Activated naive CD4-positive, alpha-beta T cell treated with anti-CD3 and anti-CD28 coated beads, Interleukin-2, amount 50 U/mL, for 16 hours (primary cell): Measurements from ENCODE around the gene PLCB4.

ENCODE experiments used
- DNase-seq: peaks from one replicate; pipeline ENCODE4 v3.0.0-alpha.2; 2020

Gene PLCB4

DNA sequence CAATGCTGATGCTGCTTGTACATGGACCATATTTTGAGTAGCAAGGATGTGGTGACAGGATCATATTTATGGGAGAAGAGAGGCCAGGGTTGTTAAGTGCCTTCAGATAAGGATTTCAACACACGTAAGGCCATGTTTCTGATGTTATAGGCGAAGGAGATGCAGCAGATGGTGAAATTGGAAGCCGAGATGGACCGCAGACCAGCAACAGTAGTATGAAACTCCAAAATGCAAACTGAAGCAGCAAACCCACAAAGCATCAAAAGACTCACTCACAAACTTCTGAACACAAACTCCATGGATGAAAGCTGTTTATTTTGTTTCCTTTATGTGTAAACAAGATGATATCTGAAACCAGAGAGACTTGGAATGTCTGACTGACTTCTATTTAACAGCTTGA, 409.9 kb downstream of the PLCB4 start:
- DNase-seq: no peak

DNA sequence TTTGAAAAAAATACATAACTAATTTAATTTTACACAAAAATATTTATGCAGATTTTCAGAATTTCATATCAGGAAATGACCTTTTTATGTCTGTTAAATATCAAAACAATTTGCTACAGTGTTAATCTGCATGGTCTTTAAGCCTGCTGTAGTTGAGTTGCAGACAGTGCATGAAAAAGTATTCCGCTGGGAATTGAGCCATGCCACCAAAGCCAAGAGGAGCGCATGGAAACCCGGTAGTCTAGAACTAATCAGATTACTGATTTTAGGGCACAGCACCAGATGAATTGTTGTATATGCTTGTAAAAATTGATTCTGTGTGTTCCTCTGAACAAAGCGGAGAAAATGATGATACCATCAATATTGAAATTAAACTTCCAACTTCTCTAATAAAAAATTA, 411.2 kb downstream of the PLCB4 start:
- no peak for DNase-seq

DNA sequence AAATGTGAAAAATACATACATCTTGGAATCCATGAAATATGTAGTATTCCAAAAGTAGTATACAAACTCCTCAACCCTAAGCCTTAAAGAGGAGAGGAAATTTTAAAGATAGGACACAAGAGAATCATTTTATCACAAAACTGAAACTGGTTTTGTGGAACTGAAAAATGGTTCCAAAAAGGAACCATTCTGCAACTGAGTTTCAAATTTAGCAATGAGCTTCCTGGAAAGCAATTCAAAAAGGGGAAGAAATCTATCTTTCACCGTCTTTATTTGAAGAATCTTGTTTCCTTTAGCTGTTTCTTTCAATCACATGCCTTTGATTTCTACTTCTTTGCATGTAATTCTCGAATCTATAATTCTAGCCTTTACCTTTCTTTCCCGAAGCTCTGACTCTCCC, 413.3 kb downstream of the PLCB4 start:
- no peak for DNase-seq

DNA sequence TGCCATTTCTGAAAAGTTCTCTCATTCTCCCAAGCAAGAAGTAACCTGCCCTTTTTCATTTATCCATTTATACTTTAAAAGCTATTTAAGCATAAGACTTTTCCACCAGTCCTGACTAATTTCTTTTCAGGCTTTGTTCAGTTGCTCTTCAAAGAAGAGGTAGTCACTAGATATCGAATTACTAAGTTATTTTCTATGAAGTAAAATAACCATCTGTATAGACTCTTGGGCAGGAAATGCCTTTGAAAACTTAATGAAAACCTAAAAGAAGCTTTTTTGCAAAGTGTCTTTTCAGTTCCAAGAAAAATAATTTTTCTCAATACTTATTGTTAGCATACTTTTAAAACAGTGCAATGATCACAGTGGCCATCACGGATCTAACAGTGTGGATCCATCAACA, 414.2 kb downstream of the PLCB4 start:
- DNase-seq: no peak

DNA sequence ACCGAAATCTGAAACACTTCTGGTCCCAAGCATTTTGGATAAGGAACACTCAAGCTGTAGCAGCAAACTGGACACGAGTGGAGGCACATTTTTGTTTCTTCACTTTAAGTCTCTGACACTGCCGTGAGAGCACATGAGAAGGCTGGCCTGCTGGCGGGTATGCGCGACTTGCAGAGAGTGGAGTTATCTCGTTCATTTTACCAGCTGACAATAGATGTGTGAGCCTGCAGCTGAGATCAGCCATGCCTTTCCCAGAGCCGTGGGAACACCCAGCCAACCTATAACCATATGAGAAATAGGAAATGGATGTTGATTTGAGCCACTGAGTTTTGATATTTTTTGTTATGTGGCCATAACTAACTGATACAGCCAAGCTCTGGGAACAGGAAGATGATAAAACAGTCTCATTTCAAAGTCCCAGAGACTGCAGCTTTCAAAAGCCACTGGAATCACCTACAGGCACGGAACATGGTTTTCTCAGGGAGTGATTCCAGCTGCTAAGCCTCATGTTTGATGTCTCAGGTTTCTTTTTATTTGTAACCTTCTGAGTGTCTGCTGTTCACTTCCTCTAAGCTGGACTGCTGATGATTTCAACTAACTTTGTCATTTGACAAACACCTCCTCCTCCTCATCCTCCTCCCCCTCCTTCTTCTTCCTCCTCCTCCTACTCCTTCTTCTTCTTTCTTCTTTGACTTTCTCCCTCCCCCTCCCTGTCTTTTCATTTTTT, 416.9 kb downstream of the PLCB4 start:
- DNase-seq: no peak

DNA sequence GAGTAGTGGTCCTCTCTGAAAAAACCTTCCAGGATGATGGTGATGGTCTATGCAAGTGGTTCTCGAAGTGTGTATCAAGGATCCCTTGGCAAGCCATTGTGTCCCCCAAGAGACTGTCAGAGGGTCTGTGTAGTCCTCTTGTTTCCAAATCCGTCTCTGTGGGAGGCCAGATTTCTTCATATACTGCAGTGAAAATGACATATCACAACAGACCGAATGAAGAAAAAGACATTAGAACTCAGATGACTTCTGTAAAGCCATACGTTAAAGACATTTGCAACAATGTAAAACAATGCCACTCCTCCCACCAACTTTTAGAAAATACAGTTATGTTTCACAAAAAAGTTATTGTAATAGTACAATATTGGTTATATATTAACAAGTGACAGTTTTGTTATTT, 418.3 kb downstream of the PLCB4 start:
- DNase-seq: no peak

DNA sequence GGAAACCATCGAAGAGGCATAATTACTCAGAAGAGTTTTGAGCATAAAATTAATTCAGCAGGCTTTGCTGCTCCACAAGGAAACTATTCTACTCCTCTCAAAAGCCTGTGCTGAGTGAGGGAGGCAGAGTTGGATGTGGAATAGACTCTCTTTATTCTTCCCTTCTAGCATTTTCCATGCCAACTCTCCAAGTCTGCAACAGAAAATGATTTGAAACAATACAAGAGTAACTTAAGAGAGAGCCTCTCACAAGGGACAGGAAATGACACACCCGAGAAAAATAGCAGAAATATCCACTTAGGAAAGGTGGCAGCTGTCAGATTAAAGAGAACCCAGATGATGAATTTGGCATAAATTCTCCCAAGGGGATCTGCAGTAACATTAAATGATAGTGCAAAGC, 419.2 kb downstream of the PLCB4 start:
- no peak for DNase-seq

DNA sequence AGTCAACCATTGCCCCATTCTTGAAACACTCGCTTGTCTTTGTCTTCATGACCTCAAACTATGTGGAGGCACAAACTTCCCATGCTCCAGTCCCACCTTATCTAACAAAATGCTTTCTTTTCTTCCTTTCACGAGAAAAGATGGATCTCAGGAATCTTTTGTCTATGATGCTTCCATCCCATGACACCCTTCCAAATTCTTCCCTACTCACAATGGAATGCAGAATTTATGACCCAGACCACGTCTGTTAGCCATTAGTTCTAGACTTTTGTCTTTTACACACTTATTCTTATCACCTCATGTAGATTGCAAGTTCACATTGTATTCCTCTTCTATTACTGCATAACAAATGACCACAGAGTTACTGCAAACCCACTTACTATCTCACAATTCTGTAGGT, 421.3 kb downstream of the PLCB4 start:
- DNase-seq: no peak

DNA sequence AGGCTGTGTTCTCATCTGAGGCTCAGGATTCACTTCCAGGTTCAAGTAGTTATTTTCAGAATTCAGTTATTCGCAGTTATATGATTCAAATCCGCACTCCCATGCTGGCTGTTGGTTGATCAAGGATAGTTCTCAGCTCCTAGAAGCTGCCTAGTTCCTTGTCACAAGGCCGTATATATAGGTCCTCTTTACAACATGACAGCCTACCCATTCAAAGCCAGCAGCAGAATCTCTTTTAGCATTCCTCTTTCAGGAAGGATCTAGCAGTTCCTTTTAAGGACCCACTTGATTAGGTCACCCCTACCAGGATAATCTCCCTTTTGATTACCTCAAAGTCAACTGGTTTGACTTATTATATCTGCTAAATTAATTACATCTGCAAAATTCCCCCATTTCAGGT, 421.7 kb downstream of the PLCB4 start:
- no peak for DNase-seq

DNA sequence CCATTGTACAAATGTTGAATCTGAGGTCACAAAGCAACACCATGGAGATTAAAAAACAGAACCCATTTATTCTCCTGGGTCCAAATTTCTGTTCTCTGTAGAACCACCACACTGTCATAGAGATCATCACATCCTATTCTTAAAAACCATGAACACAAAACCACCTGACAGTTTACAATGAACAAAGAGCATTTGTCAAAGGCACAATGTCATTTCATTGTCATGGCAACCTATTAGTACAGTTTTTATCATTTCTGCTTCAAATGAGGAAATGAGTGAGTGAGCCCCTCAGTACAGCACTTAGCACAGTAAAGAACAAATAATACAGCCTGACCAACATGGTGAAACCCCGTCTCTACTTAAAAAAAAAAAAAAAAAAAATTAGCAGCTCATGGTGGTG, 422.4 kb downstream of the PLCB4 start:
- no peak for DNase-seq

DNA sequence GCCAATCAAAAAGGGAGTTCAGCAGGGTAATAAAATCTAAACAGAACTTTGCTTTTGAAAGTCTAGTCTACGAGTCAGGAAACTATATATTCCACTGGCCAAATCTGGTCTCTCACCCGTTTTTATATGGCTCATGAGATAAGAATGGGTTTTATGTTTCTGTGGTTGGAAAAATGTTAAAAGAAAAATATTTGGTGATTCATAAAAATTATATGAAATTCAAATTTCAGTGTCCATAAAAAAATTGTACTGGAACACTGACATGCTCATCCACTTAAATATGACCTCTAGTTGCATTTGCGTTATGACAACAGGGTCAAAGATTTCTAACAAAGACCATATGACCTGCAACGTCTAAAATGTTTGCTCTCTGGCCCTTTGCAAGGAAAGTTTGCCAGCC, 423.2 kb downstream of the PLCB4 start:
- no peak for DNase-seq

DNA sequence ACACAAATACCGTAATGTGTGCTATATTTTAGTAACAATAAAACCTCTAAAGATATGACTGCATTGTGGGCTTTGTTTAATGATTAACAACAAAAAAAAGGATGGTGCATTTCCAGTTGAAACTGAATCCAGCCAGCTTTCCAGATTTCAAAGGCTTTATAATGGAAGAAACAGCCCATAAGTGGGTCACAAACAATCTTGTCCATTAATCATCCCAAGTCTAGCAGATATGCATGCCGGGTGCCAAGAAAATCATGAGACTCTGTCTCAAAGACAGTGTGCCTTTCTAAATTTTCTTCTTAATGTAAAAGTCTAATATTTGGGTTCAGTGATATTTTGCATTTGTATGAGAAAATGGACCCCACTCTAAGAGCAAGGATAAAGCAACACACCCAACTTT, 424.9 kb downstream of the PLCB4 start:
- no peak for DNase-seq

DNA sequence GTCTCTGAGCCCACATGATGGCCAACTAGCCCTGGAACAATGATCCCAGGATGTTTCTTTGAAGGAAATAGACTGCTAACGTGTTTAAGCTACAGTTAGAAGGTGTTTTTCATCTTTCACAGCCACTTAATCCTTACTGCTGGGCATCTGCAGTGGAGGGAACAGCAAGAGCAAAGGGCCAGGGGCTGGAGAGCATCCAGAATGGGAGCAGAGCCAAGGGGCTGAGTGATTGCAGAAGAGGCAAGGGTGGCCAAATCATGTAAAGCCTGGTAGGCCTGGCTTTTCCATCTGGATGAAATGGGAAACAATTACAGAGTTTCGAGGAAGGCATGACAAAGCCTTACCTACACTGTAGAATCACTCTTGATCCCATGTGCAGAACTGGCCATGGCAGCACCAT, 426.8 kb downstream of the PLCB4 start:
- DNase-seq: no peak

DNA sequence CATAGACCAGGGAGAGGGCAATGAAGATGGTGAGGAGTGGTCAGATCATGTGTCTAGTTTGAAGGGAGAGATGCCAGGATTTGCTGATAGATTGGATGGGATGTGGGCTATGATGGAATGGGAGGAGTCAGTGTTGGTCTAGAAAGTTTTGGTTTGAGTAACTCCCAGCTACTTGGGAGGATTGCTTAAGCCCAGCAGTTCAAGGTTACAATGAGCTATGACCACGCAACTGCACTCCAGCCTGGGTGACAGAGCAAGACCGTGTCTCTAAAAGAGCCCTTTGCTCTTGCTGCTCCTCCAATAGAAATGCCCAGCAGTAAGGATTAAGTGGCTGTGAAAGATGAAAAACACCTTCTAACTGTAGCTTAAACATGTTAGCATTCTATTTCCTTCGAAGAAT, 427.3 kb downstream of the PLCB4 start:
- DNase-seq: no peak

DNA sequence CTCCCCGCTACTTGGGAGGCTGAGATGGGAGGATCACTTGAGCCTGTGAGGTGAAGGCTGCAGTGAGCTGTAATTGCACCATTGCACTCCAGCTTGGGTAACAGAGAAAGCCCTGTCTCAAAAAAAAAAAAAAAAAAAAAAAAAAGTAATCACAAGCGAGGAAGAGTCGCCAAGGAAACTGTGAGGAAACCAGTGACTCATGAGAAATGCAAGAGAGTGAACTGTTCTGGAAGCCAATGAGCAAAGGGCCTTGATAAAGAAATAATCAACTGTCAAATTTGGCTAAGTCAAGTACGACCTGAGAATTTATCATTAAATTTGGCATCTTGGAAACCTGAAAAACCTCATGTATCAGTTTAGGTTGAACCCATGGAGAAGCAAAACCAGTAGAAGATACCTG, 429.4 kb downstream of the PLCB4 start:
- DNase-seq: no peak

DNA sequence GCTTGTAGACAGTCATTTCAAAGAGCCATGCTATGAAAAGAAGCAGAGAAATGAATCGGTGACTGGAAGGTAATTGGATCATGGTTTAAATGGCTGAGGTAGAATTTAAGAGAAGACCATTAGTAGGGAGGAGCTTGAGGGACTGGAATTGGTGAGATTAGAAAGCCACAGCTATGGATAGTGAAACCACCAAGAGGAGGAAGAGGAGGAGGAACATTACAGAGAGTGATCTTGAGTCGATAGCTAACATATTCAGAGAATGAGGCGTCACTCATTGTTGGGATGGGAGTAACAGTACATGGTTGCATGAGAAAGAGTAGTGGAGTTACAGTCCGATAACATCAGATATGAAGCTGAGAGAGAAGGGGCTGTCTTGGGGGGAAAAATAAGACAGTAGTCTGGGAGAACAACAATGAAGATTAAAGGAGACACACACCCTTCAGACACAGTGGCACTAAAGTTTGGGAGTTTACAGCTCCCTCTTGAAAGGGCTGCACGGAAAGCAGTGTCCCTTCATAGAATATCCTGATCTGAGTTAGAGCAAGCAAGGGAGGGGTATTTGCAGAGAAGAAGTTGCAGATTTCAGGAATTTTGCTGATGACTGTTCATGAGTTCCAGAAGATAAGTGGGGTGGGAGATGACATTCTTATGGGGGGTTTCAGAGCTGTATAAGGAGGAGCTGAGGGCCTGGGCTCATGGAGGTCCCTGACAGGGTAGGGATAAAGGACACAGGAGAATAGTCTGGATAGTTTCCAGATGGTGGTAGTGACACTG, 430.4 kb downstream of the PLCB4 start:
- no peak for DNase-seq

DNA sequence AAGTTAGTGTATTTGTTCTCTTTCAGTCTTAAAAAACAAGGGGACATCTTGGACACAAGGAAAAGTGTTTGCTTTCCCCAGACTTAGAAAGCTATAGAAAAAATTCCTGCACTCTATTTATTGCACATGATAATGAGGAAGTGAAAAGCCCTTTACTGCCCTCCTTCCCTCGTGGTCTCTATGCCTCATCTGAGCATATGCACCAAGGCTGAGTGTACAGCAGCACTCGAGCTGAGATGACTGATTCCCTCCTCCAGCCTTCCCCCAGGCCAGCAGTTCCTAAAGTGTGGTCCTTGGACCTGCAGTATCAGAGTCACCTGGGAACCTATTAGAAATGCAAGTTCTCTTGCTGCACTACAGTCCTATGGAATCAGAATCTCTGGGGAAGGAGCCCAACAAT, 431.2 kb downstream of the PLCB4 start:
- DNase-seq: no peak

DNA sequence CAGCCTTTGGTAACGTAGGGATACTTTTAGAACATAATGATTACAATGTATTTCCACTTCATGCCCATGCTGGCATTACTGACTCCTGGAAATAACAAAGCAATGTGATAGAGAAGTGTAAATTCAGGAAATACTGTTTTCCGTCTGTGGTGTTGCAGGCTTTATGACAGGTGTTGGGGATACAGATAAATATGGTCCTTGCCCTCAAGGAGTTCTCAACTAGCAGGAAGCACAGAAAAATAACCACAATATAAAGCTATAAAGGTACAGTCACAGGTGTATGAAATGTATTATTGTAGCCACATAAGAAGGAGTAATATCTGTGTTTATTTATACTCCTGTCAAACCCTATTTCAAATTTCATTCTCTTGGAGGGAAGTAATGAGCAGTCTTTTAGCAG, 432.6 kb downstream of the PLCB4 start:
- no peak for DNase-seq

DNA sequence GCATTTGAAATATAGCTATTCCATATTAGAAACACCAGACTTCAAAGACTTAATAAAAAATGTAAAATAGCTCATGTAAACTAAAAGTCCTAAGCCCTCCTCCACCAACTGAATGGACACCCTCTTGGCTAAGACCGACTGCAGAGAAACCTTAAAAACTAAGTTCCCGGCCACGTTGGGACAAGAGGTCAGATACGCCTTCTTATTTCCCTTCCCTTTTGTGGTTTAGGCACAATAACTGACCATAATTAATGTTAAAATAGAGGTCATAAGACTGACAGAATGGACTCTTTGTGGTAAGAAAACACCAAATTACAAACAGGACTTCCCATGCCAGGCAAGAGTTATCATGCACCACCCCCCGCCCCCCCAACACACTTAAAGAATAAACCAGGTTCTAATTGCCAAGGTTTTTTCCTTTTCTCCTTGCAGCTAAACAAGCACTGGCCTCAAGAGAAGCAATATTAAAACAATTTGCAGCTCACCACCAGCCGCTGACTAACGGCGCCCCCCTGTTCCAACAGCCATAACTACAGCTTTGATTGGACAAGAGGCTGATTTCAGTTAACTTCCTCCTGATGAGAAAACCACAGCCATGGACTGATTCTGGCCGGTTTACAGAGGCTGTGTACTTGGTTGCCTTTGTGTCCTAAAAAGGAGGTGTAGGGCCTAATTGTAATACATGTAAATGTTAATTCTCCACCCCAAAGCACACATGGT, 434.8 kb downstream of the PLCB4 start:
- DNase-seq: no peak

DNA sequence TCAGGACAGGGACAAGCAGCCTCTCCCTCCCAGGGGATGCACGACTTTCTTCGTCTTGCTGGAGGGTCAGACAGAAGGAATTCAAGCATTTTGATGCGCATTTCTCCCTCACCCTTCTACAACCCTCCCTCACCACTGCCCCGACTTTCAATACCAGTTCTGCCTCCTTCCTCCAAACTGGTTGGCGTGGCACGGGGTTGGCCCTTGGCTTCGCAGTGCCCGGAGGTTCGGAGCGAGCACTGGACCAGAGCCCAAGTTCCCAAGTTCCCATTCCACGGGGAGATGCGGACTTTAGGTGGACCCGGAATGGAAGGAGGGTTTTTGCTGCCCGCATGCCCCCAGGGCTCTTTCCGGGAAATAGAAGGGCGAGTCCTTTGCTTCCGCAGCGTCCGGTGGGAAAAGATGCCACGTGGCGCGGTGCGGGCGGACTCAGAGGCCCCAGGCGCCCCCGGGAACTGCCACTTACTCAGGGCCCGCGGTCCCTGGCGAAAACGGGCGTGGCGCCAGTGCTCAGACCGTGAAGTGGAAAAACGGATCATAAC, 437.5 kb downstream of the PLCB4 start:
- no peak for DNase-seq

DNA sequence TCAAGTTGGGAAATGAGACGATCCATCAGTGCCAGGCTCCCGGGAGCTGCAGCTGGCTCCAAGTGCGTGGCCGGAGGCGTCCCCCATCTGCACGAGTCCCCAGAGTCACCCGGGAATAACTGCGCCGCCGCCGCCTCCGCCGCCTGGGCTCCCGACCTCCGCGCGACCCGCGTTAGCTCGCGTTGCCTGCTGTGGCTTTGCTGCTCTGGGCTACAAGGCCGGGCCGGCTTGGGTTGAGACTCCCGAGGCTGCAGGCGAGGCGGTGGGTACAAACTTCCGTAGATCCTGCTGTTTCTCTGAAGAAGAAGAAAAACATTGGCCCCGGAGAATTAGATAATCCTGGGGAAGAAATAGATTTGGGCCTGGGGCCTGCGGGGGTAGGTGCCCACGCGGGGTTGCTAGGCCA, 438.1 kb downstream of the PLCB4 start:
- DNase-seq: no peak

DNA sequence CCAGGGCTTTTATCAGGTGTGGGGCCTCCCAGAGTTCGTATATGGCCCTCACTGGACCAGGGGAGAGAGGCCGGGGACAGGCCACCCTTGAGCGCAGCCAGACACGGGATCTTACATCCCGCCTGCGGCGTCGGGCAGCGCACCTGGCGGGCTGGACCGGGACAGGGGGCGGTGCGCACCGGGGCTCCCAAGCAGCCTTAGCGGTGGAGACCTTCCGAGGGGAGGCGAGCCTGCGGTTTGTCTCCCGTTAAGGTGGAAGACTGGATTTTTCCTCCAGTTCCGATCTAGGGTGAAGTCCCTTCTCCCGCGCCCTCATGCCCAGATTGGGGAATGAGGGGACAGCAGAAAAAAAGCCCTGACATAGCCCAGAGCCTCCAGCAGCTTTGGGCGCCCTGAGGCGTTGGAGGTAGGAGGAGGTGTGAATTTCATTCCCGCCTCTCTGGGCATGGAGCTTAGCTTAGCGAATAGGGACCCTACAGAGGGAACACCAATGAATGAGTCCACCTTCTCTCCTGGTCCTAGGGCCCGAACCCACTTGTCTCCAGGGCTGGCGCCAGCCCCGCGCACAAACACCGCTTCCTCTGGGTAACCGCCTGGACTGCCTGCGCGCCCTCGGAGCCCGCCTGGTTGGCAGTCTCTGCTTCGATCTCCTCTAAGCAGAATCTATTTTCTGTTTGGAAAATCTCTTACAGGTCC, 438.8 kb downstream of the PLCB4 start:
- DNase-seq: no peak

DNA sequence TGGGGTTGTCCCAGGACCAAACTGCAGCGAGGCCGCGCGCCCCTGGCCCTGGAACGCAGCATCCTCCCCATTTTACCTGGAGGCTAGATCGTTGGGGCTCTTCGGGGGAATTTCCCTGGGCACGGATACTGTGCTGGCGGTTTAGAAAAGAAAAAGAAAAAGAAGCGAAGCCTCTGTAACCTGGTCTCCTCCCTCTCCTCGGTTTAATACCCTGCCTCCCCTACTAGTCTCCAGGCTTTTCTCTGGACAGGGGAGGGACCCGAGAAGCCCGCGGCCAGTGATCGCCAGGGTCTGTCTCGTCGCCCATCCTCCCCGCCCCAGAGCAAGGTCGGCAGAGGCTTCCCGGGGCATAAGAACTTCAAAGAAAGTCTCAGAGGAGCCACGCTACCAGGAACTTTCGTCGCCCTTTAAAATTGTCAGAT, 439.4 kb downstream of the PLCB4 start:
- DNase-seq: no peak
